OCI-LY7 (cell line): Measurements from ENCODE around the gene FNDC5. TPM values are rescaled to one million over a fixed set of nuclear protein-coding genes. Genes with fewer than 3 reads are reported as not detected.
"Not testable (repeated sequence)": the region's sequence is repeated elsewhere in the genome, so short reads cannot be mapped to it uniquely, and the experiment has no call there.

Experiments used
- BruUV-seq: library from RNA; stranded (reverse); fragments of 400-500 nt; replicated peaks from 2 replicates; lab custom pipeline; 2021; lab: Mats Ljungman, UMichigan
- CTCF ChIA-PET: fragments of 300-600 bp; sonication (Branson Sonifier 250); formaldehyde crosslinking; loops from one replicate; lab custom pipeline; 2022; ENCODE audit warnings: antibody characterized with exemption; ENCODE audit not compliant: unreplicated experiment; lab: Charles Lee
- POLR2A ChIA-PET: fragments of 300-600 bp; sonication (Branson Sonifier 250); formaldehyde crosslinking; loops from one replicate; lab custom pipeline; 2022; ENCODE audit warnings: antibody characterized with exemption; lab: Charles Lee
- DNase-seq: peaks from one replicate; pipeline ENCODE4 v3.0.0-alpha.2; 2015; ENCODE audit warnings: low spot score
- H2AFZ ChIP-seq: fragments of 200-600 bp; sonication (generic), shearing (Covaris generic); 2 replicates; pipeline ENCODE4 v1.6.1; 2014; ENCODE audit warnings: mild to moderate bottlenecking, antibody characterized with exemption, low read length, moderate library complexity
- H3K27ac ChIP-seq: fragments of 200-600 bp; sonication (generic); 2 replicates; pipeline ENCODE4 v1.5.1; 2014; ENCODE audit warnings: mixed run types, low read depth, mild to moderate bottlenecking, moderate library complexity, low read length, inconsistent platforms; ENCODE audit not compliant: poor library complexity, severe bottlenecking
- H3K36me3 ChIP-seq: fragments of 200-600 bp; sonication (generic); 2 replicates; pipeline ENCODE4 v1.6.1; 2014; ENCODE audit warnings: mild to moderate bottlenecking, antibody characterized with exemption, low read length, moderate library complexity, mixed read lengths; ENCODE audit not compliant: insufficient read depth
- H3K4me1 ChIP-seq: fragments of 200-600 bp; sonication (generic); 2 replicates; pipeline ENCODE4 v1.5.1; 2014; ENCODE audit warnings: mild to moderate bottlenecking, low read length; ENCODE audit not compliant: insufficient read depth, poor library complexity, severe bottlenecking
- H3K4me2 ChIP-seq: fragments of 200-600 bp; sonication (generic); 2 replicates; pipeline ENCODE4 v1.6.1; 2014; ENCODE audit warnings: mild to moderate bottlenecking, low read length
- H3K4me3 ChIP-seq: fragments of 200-600 bp; sonication (generic); 2 replicates; pipeline ENCODE4 v1.5.1; 2014; ENCODE audit warnings: mild to moderate bottlenecking, low read depth, low read length; ENCODE audit not compliant: poor library complexity, severe bottlenecking
- H3K79me2 ChIP-seq: fragments of 200-600 bp; sonication (generic); 2 replicates; pipeline ENCODE4 v1.6.1; 2016; ENCODE audit warnings: low read depth, mild to moderate bottlenecking, low read length, moderate library complexity, mixed read lengths; ENCODE audit not compliant: insufficient read depth
- H3K9me2 ChIP-seq: fragments of 200-600 bp; sonication (generic); 2 replicates; pipeline ENCODE4 v1.6.1; 2016; ENCODE audit warnings: mild to moderate bottlenecking, low read length, mixed read lengths; ENCODE audit not compliant: insufficient read depth
- H3K9me3 ChIP-seq: fragments of 200-600 bp; sonication (generic); 2 replicates; pipeline ENCODE4 v1.6.1; 2014; ENCODE audit warnings: mild to moderate bottlenecking, mixed run types, low read length, mixed read lengths
- H4K20me1 ChIP-seq: fragments of 200-600 bp; sonication (generic); 2 replicates; pipeline ENCODE4 v1.6.1; 2014; ENCODE audit warnings: mild to moderate bottlenecking, antibody characterized with exemption, low read length, moderate library complexity, mixed read lengths; ENCODE audit not compliant: insufficient read depth
- CTCF ChIP-seq: fragments of 200-600 bp; sonication (generic); conservative IDR thresholded peaks from 2 replicates; pipeline ENCODE4 v1.5.1; 2014; ENCODE audit warnings: mild to moderate bottlenecking, antibody characterized with exemption, low read length, moderate library complexity, mixed read lengths
- EZH2phosphoT487 ChIP-seq: fragments of 200-600 bp; sonication (generic); IDR thresholded peaks from 2 replicates; pipeline ENCODE4 v1.6.1; 2018; ENCODE audit warnings: low read depth, borderline replicate concordance, mild to moderate bottlenecking, mixed run types, antibody characterized with exemption, low read length, moderate library complexity, mixed read lengths
- intact Hi-C: fragments of 100-400 bp; cut with micrococcal nuclease; formaldehyde crosslinking; loops from one replicate; pipeline ENCODE4 v1.10.0; 2022; ENCODE audit not compliant: unreplicated experiment
- total RNA-seq, 2 experiments: library from RNA; depleted of rRNA in 1 of 2; stranded (reverse); fragments of >200 nt in 1 of 2; shearing (Covaris generic) in 1 of 2; gene quantifications; 2 replicates each; pipeline ENCODE4 v1.2.3, GENCODE V29; 2014 to 2022

The FNDC5 gene
- total RNA-seq, 2 experiments from 2014 or later: not detected

- TF ChIP-seq CTCF (no peak), EZH2phosphoT487 (no peak)
- DNase-seq: no peak
- no TSS peak for BruUV-seq
- intact Hi-C loops: no loop called here
- CTCF ChIA-PET: no interaction called here
- H4K20me1 ChIP-seq: no peaks in the 10 kb centered on the region
- H3K4me3 ChIP-seq: no peak overlapping the region
- no peaks in the 10 kb centered on the region for H3K79me2 ChIP-seq
- H3K9me3 ChIP-seq: no peaks in the 10 kb centered on the region
- POLR2A ChIA-PET: no interaction called here
- no peak overlapping the region for H3K27ac ChIP-seq
- H3K9me2 ChIP-seq: no peaks in the 10 kb centered on the region
- no peaks in the 10 kb centered on the region for H3K4me1 ChIP-seq
- H2AFZ ChIP-seq: no peak overlapping the region
- H3K4me2 ChIP-seq: no peak overlapping the region
- H3K36me3 ChIP-seq: no peaks in the 10 kb centered on the region
These were observed 39.6 kb upstream of the FNDC5 start for GRCh38 chr1:32910319-32910718.

- Histone ChIP-seq H3K4me1 (no peaks in the 10 kb centered on the region), H4K20me1 (no peaks in the 10 kb centered on the region), H3K27ac (no peak overlapping the region), H2AFZ (no peak overlapping the region), H3K9me3 (no peaks in the 10 kb centered on the region), H3K9me2 (no peaks in the 10 kb centered on the region), H3K36me3 (no peaks in the 10 kb centered on the region), H3K4me2 (no peak overlapping the region), H3K79me2 (no peaks in the 10 kb centered on the region), H3K4me3 (no peak overlapping the region)
- TF ChIP-seq EZH2phosphoT487 (no peak), CTCF (no peak)
- intact Hi-C loops: no loop called here
- CTCF ChIA-PET: no interaction called here
- no peak for DNase-seq
- no TSS peak for BruUV-seq
- POLR2A ChIA-PET: no interaction called here
These were observed 36.7 kb upstream of the FNDC5 start for GRCh38 chr1:32907435-32907834.

GRCh38 chr1:32906654-32907053 is 35.9 kb upstream of the FNDC5 start:
- Histone ChIP-seq H4K20me1 (no peaks in the 10 kb centered on the region), H3K4me3 (no peak overlapping the region), H3K36me3 (no peaks in the 10 kb centered on the region), H3K9me2 (no peaks in the 10 kb centered on the region), H3K4me2 (no peak overlapping the region), H3K4me1 (no peaks in the 10 kb centered on the region), H3K79me2 (no peaks in the 10 kb centered on the region), H2AFZ (no peak overlapping the region), H3K9me3 (no peaks in the 10 kb centered on the region), H3K27ac (no peak overlapping the region)
- CTCF ChIA-PET: no interaction called here
- TF ChIP-seq EZH2phosphoT487: no peak
- TF ChIP-seq CTCF: no peak
- POLR2A ChIA-PET: interaction anchor here (0.7 kb wide), 2 partner anchors 138 to 189 kb away, joined by 4 to 5 read pairs; no protein-coding TSS in a partner anchor
- BruUV-seq: no TSS peak
- DNase-seq: no peak
- intact Hi-C loops: no loop called here

GRCh38 chr1:32905588-32905987 is 34.9 kb upstream of the FNDC5 start:
- POLR2A ChIA-PET, H4K20me1 ChIP-seq, BruUV-seq, H3K9me3 ChIP-seq, CTCF ChIA-PET, H3K79me2 ChIP-seq, H3K4me3 ChIP-seq, H3K27ac ChIP-seq, DNase-seq, intact Hi-C loops, H3K4me1 ChIP-seq, H3K36me3 ChIP-seq, H3K9me2 ChIP-seq, H2AFZ ChIP-seq, H3K4me2 ChIP-seq: not testable (repeated sequence)
